Upper lobe of left lung (tissue), 4 donors: Measurements from ENCODE around the gene UBE2E2.

Source experiments
- CTCF ChIP-seq, 6 experiments: fragments of 450-650 bp in 4 of 6; fragments of 200-600 bp in 2 of 6; sonication (generic) in 2 of 6; IDR thresholded peaks; one replicate each; pipeline ENCODE4 v1.5.1; 2016 to 2019; ENCODE audit warnings: antibody characterized with exemption in 6 of 6
- EP300 ChIP-seq, 4 donors: sonication (generic); formaldehyde crosslinking; IDR thresholded peaks; one replicate each; pipeline ENCODE4 v1.5.1; 2017; ENCODE audit warnings: antibody characterized with exemption in 4 of 4, control low read depth in 2 of 4

GRCh38 chr3:23292432-23292831 lies 89.3 kb downstream of the UBE2E2 start:
- TF ChIP-seq CTCF (IDR thresholded peaks at IDR 0.05) (no peak), EP300 (IDR thresholded peaks at IDR 0.05) (no peak)
